HEK293 (cell line): Measurements from ENCODE around the gene ASCC3.

Source experiments
- BCL11A ChIP-seq: fragments of 450-650 bp; formaldehyde crosslinking; IDR thresholded peaks from 2 replicates; pipeline ENCODE4 v1.5.1; 2016; ENCODE audit warnings: low read depth, missing biosample characterization, missing genetic modification characterization
- YY1 ChIP-seq: fragments of 450-650 bp; formaldehyde crosslinking; IDR thresholded peaks from 2 replicates; pipeline ENCODE4 v1.5.1; 2018; ENCODE audit warnings: missing biosample characterization, missing genetic modification characterization
- ZNF549 ChIP-seq: fragments of 450-650 bp; IDR thresholded peaks from 2 replicates; pipeline ENCODE4 v1.5.1; 2018; ENCODE audit warnings: missing biosample characterization, missing genetic modification characterization, mild to moderate bottlenecking, inconsistent platforms, moderate library complexity
- TF ChIP-seq, protein P1 (sequence below): fragments of 450-650 bp; formaldehyde crosslinking; IDR thresholded peaks from 2 replicates; pipeline ENCODE4 v1.5.1; 2016; ENCODE audit warnings: missing biosample characterization, missing genetic modification characterization
- TF ChIP-seq, protein P2 (sequence below): fragments of 450-650 bp; formaldehyde crosslinking; IDR thresholded peaks from 2 replicates; pipeline ENCODE4 v1.5.1; 2016; ENCODE audit warnings: missing biosample characterization, missing genetic modification characterization, borderline replicate concordance

DNA sequence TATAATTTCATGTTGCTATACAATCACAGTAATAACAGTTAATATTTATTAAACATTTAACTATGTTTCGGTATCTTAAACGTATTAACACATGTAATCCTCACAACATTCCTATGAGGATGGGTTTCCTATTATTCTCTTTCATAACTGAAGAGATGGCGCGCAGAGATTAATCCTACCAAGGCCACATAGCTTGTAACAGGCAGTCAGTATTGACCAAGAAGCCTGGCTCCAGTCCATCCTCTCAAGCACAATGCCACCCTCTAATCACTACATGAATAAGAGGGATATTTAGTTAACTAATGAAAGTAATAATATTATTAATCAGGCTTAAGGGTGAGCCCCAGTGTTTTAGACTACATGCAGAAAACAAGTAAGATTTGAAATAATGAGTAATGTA is 266.7 kb downstream of the ASCC3 start:
- TF ChIP-seq, protein P1, sequence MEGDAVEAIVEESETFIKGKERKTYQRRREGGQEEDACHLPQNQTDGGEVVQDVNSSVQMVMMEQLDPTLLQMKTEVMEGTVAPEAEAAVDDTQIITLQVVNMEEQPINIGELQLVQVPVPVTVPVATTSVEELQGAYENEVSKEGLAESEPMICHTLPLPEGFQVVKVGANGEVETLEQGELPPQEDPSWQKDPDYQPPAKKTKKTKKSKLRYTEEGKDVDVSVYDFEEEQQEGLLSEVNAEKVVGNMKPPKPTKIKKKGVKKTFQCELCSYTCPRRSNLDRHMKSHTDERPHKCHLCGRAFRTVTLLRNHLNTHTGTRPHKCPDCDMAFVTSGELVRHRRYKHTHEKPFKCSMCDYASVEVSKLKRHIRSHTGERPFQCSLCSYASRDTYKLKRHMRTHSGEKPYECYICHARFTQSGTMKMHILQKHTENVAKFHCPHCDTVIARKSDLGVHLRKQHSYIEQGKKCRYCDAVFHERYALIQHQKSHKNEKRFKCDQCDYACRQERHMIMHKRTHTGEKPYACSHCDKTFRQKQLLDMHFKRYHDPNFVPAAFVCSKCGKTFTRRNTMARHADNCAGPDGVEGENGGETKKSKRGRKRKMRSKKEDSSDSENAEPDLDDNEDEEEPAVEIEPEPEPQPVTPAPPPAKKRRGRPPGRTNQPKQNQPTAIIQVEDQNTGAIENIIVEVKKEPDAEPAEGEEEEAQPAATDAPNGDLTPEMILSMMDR (tag by site-specific recombination): no peak
- TF ChIP-seq, protein P2, sequence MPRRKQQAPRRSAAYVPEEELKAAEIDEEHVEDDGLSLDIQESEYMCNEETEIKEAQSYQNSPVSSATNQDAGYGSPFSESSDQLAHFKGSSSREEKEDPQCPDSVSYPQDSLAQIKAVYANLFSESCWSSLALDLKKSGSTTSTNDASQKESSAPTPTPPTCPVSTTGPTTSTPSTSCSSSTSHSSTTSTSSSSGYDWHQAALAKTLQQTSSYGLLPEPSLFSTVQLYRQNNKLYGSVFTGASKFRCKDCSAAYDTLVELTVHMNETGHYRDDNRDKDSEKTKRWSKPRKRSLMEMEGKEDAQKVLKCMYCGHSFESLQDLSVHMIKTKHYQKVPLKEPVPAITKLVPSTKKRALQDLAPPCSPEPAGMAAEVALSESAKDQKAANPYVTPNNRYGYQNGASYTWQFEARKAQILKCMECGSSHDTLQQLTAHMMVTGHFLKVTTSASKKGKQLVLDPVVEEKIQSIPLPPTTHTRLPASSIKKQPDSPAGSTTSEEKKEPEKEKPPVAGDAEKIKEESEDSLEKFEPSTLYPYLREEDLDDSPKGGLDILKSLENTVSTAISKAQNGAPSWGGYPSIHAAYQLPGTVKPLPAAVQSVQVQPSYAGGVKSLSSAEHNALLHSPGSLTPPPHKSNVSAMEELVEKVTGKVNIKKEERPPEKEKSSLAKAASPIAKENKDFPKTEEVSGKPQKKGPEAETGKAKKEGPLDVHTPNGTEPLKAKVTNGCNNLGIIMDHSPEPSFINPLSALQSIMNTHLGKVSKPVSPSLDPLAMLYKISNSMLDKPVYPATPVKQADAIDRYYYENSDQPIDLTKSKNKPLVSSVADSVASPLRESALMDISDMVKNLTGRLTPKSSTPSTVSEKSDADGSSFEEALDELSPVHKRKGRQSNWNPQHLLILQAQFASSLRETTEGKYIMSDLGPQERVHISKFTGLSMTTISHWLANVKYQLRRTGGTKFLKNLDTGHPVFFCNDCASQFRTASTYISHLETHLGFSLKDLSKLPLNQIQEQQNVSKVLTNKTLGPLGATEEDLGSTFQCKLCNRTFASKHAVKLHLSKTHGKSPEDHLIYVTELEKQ (tag by site-specific recombination): no peak
- no peak for TF ChIP-seq ZNF549 (tag by site-specific recombination)
- no peak for TF ChIP-seq BCL11A
- no peak for TF ChIP-seq YY1 (tag by site-specific recombination)
